Smooth muscle cell of the brain vasculature (primary cell): ENCODE measurements around the gene CLEC16A.

Source experiments
- DNase-seq: peaks from one replicate; pipeline ENCODE4 v3.0.0-alpha.2; 2012; ENCODE audit warnings: low read depth, low spot score

CLEC16A gene

GRCh38 chr16:11175787-11176341, 231.5 kb downstream of the CLEC16A start:
- DNase-seq, result no peak

DNA sequence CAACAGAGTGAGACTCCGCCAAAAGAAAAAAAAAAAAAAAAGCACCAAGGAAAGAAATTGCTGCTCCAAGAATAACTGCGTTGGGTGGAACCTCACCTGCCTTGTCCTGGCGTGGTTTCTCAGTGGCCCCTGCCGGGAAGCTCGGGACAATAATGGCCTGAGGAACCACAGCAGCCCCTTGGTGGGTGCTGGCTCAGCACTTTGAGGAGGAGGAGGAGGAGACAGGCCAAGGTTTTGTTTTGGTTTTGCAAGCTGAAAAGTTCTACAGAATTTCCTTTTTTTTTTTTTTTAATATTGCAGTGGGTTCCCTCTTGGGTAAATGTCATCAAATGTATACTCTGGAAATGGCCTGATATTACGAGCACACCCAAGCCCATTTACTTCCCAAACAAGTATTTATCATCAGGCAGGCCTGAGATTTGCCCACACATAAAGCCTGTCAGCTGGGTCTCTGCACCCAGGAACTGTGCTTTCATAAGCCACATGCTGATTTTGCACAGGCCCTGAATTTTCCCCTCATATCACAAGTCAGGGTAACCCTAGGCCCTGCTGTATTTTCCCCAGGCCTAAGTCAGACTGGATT, 233.3 kb downstream of the CLEC16A start:
- DNase-seq, result no peak

DNA sequence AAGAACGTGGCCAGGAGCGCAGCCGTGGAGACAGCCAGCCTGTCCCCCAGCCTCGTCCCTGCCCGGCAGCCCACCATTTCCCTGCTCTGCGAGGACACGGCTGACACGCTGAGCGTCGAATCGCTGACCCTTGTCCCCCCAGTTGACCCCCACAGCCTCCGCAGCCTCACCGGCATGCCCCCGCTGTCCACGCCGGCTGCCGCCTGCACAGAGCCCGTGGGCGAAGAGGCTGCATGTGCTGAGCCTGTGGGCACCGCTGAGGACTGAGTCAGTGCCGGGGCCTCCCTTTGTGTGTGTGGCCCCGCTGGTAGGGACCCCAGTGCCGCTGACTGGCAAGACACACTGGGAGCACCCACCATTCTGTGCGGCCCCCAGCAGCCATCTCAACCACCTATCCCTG, 234.1 kb downstream of the CLEC16A start:
- DNase-seq, result no peak

GRCh38 chr16:11179574-11179973, 235.2 kb downstream of the CLEC16A start:
- DNase-seq, result no peak

DNA sequence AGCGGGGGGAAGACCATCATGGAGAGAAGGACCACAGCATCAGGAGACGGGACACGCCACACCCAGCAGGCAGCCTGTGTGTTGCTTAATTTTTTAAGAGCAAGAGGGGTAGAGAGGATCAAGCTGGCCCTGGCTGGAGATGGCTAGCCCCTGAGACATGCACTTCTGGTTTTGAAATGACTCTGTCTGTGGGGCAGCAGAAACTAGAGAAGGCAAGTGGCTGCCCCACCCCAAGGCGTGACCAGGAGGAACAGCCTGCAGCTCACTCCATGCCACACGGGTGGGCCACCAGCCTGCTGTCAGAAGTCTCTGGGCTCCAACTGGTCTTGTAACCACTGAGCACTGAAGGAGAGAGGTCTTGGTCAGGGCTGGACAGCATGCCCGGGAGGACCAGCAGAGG, 236.1 kb downstream of the CLEC16A start:
- DNase-seq, result no peak

GRCh38 chr16:11181242-11181898, 237.0 kb downstream of the CLEC16A start:
- DNase-seq, result no peak

DNA sequence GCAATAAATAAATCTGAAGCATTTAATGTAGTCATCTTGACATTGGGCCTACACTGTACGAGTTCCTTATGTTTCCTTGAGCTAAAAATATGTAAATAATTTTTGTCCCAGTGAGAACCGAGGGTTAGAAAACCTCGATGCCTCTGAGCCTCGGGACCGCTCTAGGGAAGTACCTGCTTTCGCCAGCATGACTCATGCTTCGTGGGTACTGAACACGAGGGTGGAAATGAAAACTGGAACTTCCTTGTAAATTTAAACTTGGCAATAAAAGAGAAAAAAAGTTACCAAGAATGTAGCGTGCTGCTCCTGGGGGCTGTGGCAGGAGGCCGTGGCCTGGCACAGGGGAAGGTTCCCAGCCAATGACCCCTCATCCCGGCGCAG, 237.5 kb downstream of the CLEC16A start:
- no peak for DNase-seq

GRCh38 chr16:11182411-11182810, 238.0 kb downstream of the CLEC16A start:
- no peak for DNase-seq

GRCh38 chr16:11183035-11183812, 238.9 kb downstream of the CLEC16A start:
- no peak for DNase-seq

GRCh38 chr16:11183951-11184350, 239.6 kb downstream of the CLEC16A start:
- DNase-seq, result no peak

DNA sequence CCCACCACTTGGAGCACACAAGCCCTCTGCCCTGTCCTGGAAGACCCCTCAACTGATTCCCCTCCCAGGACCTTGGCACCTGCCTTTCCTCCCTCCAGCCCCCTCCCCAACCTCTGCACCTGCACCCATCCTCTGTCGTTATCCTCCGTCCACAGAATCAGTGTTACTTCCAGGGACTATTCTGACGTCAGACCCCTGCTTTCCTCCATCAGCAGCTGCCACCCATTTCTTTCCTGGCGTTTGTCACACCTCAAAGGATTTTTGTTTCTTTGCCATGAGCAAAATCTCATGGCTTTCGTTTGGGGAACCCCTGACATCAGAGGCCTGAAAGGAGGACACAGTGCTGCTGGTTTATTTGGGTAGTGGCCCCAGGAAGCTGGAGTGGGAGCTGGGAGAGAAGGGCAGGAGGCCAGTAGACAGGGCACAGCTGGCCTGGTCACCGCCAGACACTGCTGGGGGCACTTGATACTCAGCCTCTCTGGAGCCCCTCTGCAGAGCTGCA, 243.2 kb downstream of the CLEC16A start:
- DNase-seq, result no peak

DNA sequence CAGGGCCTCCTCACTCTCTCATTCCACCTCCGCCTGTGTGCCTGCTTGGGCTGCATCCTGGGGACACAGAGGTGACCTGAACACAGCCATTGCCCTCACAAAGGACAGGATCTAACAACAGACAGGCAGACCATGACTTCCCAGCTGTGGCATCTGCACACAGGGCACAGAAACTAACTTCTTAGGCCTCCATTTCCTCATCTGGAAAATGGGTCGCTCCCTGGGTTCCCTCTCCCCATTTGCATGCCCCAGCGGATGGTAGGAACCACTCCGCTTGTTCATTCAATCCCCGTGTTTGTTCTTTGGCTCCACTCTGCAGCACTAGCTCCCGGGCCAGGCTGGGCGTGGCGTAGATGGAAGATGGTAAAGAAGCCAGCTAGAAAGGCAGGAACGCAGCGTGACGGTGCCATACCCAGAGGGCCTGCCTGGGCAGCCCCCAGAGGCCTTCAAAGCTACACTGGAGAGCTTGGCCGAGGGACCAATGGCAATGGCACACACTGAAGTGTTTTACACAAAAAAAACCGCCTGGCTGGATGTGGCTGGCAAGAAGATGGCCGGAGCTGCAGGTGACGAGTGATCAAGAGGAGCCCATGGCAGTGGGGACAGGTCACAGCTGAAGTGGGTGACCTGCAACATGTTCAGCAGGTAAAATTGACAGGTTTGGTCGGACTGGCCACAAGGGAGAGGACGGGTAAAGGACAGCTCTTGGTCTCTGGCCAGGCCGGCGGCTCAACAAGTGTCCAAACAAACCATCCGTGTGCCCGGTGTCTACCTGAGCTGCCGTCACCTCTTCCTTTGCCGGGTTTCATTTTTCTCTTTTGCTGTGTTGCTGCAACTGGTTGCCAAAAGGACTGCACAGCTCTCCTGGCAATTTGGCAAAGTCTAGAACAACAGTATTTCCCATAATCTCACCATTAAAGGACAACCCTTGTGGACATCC, 244.7 kb downstream of the CLEC16A start:
- no peak for DNase-seq

GRCh38 chr16:11190588-11191560, 246.5 kb downstream of the CLEC16A start:
- DNase-seq, result no peak

DNA sequence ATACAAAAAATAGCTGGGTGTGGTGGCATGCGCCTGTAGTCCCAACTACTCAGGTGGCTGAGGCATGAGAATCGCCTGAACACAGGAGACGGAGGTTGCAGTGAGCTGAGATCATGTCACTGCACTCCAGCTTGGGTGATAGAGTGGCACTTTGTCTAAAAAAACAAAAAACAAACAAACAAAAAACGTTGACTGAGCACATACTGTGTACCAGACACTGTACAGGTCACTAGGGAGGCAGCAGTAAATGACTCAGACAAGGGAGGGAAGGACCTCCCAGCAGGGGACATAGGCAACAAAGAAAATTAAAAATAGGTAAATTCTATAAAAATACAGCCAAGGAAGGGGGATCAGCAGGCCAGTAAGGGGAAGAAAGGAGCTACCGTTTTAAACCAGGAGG, 247.3 kb downstream of the CLEC16A start:
- DNase-seq, result no peak

DNA sequence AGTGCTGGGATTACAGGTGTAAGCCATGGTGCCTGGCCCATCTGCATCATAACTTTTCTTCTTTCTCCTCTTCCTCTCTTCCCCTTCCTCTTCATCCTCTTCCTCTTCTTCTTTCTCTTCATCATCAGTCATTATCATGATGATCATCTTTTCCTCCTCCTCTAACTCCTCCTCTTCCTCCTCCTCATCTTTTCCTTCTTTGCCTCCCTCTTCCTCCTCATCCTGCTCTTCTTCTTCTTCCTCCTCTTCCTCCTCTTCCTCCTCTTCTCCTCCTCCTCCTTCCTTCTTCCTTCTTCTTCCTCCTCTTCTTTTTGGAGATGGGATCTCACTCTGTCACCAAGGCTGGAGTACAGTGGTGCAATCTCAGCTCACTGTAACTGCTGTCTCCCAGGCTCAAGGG, 249.1 kb downstream of the CLEC16A start:
- DNase-seq, result no peak

DNA sequence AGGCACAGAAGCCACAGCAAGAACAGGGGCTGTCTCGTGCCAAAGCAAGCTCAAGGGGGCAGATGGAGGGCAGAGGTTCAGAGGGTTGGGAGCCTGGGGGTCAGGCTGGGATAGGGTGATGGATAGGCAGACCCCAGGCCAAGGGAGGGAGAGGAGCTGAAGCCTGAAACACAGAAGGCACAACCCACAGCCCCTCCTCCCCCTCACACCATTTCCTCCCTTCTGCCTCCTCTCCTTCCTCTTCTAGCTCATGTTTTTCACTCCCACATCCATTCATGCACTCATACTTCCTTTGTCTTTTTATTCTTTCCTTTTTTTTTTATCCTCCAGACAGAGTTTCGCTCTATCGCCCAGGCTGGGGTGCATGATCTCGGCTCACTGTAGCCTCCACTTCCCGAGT, 250.5 kb downstream of the CLEC16A start:
- DNase-seq, result no peak

- DNase-seq, result no peak
Observed at GRCh38 chr16:11196286-11196828, 252.0 kb downstream of the CLEC16A start.

DNA sequence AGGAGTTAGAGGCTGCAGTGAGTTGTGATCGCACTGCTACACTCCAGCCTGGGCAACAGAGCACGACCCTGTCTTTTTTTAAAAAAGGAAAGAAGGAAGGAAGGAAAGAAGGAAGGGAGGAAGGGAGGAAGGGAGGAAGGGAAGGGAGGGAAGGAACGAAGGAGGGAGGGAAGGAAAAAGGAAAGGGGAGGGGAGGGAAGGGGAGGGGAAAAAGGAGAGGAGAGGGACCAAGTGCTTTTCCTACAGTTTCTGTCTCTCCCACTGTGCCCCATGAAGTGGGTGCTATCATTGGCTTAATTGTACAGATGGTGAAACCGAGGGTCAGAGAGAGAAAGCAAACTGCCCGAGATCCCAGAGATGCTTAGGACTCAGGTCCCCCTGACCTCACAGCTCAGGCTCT, 254.0 kb downstream of the CLEC16A start:
- DNase-seq, result no peak

GRCh38 chr16:11198828-11199227, 254.5 kb downstream of the CLEC16A start:
- no peak for DNase-seq

- no peak for DNase-seq
Observed at GRCh38 chr16:11200592-11200991, 256.2 kb downstream of the CLEC16A start.
